HG03565 (cell line): ENCODE data around the gene ZACN.
"Not testable (repeated sequence)": the region's sequence is repeated elsewhere in the genome, so short reads cannot be mapped to it uniquely, and the experiment has no call there.

Experiments
- ATAC-seq: cut with Tn5 transposase; IDR thresholded peaks from one replicate; pipeline ENCODE4 v1.9.1; 2021; ENCODE audit warnings: mild to moderate bottlenecking, moderate library complexity; ENCODE audit not compliant: unreplicated experiment

ZACN gene

DNA sequence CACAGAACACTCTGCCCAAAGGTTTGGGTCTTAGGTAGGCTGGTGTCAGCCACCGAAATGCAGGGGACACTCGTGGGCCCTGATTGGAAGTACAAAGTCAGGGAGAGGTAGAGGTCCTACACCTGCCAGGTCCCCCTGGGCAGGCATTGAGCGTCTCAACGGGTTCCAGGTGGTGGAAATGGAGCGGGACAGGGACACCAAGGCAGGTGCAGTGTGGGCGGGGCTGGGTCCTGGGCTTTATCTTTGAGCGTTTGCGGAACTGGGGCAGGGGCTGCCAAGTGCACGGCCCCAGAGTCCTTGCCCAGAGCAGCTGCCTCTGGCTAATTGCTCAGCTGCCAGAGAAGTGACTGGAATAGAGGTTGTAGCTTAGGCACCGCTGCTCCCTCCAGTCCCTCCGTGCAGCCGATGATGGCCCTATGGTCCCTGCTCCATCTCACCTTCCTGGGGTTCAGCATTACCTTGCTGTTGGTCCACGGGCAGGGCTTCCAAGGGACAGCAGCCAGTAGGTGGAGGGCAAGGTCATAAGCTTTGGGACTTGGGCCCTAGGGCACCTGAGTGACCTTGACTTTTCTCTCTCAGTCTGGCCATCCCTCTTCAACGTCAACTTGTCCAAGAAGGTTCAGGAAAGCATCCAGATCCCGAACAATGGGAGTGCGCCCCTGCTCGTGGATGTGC is at the start of gene ZACN:
Gene ZACN, plus strand, starts transcription at position 323 of the 675 bp plus-strand sequence. Its CDS starts 83 bp downstream, at position 406.
- ATAC-seq = no peak

DNA sequence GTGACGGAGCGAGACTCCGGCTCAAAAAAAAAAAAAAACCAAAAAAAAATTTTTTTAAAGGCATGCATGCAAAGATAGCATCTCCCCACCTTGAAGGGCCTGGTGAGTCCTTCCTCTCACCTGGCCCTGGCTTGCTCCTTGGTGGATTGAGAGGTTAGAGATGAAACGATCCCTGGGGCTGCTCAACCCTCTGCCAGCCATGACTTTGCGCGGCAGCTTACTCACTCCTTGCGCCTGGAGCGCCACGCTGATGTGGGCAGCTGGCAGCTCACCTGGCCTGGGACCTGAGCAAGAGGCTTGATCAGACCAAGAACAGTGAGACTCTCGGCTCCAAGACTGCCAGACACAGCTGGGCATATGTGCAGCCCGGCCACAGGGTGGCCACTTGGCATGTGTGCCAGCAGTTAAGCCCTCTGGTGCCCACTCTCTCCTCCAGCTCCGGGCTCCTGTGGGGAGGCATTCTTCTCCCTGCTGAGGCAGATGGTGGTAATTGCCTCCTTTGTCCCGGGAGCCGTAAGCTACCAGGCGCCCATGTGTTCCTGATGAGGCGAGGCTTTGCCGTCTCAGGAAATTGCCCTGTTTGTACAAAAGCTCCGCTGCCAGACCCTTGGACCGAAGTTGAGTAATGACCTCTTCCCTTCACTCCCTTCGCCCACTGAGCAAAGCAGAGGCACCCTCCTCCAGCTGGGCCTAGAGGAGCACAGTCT is 46.8 kb upstream of the ZACN start:
- ATAC-seq = no peak

DNA sequence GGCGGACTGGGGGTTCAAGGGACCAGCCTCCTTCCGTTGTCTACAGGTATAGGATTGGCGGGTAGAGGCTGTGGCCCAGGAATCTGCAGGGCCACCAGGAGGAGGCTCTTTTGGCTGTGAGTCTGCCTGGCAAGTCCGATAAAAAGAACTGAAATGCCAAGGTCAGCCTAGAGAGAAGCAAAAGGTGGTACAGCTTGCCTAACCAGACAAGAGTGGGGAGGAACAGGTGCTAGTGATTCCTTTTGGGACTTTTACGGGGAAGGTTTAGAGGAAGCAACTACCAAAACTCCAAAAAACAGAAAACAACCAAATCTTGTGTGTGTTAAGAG is 46.2 kb upstream of the ZACN start:
- ATAC-seq = no peak

DNA sequence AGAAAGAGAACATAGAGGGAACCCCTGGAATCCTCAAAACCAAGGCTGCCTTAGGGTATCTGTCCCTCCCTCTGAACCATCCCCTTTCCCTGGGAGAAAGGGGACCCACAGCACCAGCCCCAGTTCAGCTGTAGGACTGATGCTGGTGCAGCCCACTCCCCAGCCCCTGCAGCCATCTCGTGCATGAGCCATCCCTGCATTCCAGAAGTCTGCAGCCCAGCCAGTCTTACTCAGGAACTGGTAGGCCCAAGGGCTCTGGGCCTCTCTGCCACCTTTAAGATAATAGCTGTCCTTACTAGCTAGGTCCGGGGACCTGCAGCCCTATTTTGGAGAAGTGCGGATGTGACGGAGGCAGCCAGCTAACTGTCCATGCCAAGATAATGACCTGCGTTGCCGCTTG is 45.8 kb upstream of the ZACN start:
- no peak for ATAC-seq

GRCh38 chr17:76034428-76035350 is 44.3 kb upstream of the ZACN start:
- ATAC-seq = no peak

- ATAC-seq = no peak
Observed at GRCh38 chr17:76036497-76037261, 42.3 kb upstream of the ZACN start.

GRCh38 chr17:76038050-76038449 is 40.9 kb upstream of the ZACN start:
- ATAC-seq = no peak

DNA sequence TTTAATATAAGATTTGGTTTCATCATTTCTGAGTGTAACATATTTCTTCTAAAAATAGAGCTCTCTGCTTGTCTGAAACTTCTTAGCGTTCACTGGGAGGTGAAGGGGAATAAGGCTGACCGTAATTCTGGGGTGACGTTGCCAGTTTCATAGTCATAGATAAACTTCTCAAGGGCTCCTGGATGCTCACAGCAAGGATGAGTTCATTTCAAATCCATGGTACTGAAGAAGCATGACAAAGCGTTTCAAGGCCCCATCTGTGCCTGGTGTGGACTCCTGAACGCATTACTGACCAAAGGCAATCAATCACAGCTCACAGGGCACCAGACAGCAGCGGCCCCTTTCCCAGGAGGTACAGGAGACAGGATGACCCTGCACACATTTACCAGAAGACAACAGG is 39.9 kb upstream of the ZACN start:
- no peak for ATAC-seq

DNA sequence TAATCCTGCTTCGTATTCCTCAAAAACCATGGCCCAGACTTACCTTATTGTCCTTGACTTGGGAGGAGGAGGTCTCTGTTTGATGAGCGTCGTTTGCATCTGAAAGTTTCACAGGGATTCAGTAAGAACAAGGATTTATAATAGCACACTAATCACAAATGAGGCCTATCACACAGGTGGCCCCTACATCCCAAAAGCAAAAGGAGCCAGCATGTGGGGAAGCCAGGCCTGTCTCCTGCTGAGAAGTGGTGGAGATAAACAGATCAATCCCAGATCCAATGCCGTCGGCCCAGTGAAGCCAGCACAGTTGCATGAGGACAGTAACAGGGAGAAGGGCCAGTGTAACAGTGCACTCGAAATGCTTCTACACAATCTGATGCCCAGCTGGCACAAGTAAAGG is 38.6 kb upstream of the ZACN start:
- ATAC-seq = no peak

- ATAC-seq = not testable (repeated sequence)
Observed at GRCh38 chr17:76042868-76043267, 36.1 kb upstream of the ZACN start.

DNA sequence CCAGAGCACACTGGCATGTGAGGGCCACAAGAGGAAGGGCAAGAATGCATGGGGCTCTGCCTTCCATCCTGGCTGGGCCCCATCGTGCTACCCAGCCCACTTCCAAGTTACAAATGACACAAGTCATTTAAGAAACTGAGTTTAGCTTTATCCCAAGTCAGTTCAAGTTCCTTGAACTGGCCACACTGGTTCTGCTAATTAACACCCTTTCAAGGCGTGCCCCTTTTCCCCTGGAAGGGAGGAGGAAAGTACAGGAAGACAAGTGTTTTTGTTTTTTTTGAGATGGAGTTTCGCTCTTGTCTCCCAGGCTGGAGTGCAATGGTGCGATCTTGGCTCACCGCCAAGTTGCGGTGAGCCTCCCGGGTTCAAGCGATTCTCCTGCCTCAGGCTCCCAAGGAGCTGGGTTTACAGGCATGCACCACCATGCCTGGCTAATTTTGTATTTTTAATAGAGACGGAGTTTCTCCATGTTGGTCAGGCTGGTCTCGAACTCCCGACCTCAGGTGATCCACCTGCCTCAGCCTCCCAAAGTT is 34.4 kb upstream of the ZACN start:
- ATAC-seq = not testable (repeated sequence)

DNA sequence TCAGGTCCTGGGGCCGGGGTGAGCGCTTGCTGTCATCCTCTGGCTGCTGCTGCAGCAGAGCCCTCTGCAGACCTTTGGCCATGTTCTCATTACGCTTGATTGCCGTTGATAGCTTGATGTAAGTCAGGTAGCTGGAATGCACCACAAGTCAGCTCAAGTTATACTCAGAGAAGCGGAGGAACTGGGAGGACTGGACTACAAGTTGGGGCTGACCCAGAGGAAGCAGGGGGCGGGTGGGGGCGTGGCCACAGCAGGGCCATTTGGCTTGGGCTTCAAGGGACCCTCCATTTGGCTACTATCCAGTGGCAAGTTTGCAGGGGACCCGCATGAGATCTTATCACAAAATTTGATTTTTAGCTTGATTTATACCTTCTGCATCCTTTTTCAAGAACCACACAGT is 32.9 kb upstream of the ZACN start:
- ATAC-seq = no peak

DNA sequence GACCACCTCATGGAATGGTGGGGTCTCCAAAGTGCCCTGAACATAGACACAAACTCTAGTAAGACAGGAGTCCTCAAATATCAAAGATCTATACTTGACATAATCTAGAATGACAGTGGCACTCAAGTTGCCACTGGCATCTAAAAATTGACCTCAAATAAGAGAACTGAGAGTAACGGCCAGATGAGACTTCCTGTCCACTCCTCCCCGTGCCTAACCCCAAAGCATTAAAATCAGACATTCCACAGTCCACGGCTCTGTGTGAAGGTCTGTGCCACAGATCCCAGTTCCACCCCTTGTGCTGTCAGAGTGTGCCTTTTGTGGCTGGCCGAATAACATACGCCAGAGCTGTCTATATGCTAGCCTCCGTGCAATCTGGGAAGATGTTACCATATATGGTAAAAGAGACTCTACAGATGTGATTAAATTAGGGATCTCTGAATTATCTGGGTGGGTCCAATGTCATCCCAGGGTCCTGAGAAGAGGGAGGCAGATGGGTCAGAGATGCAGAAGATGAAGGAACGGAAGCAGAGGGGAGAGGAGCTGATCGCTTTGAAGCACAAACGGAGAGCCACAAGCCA is 30.9 kb upstream of the ZACN start:
- no peak for ATAC-seq

- ATAC-seq = no peak
Observed at GRCh38 chr17:76048711-76049110, 30.3 kb upstream of the ZACN start.

- no peak for ATAC-seq
Observed at GRCh38 chr17:76049239-76049638, 29.7 kb upstream of the ZACN start.

GRCh38 chr17:76049836-76050537 is 29.0 kb upstream of the ZACN start:
- ATAC-seq = no peak

GRCh38 chr17:76050538-76051467 is 28.2 kb upstream of the ZACN start:
- no peak for ATAC-seq

GRCh38 chr17:76051561-76051960 is 27.4 kb upstream of the ZACN start:
- no peak for ATAC-seq
